Stimulated activated CD4-positive, alpha-beta T cell treated with anti-CD3 and anti-CD28 coated beads, TNF-alpha, amount 100 ng/mL, for 48 hours (primary cell): ENCODE measurements around the gene SFXN1.
A peak's percentile ranks its signal among the peaks of the same experiment; 100 is the strongest.
"Not testable (repeated sequence)": the region's sequence is repeated elsewhere in the genome, so short reads cannot be mapped to it uniquely, and the experiment has no call there.

Experiments used
- DNase-seq, 3 donors: peaks; one replicate each; pipeline ENCODE4 v3.0.0-alpha.2; 2020; ENCODE audit warnings: low read depth in 3 of 3

Gene SFXN1

GRCh38 chr5:175478384-175479124, at the start of gene SFXN1:
Gene SFXN1 (plus strand): TSS chr5:175478560. CDS start chr5:175492104, 13,544 bp downstream.
- DNase-seq, result peak; percentile 72 to 74 (median 74)

GRCh38 chr5:175434800-175435199, 43.6 kb upstream of the SFXN1 start:
- no peak for DNase-seq

- no peak for DNase-seq
Observed at GRCh38 chr5:175436359-175436758, 42.0 kb upstream of the SFXN1 start.

- no peak for DNase-seq
Observed at GRCh38 chr5:175438234-175438857, 40.0 kb upstream of the SFXN1 start.

GRCh38 chr5:175443514-175444059, 34.8 kb upstream of the SFXN1 start:
- DNase-seq, result no peak

GRCh38 chr5:175444060-175444904, 34.1 kb upstream of the SFXN1 start, which contains the start of gene DRD1:
Gene DRD1 (minus strand): TSS chr5:175444182. CDS start chr5:175443099, 1,083 bp downstream.
- DNase-seq, result peak in 2 of 3 donors; percentile 35 to 47

- DNase-seq, result no peak
Observed at GRCh38 chr5:175444905-175445456, 33.4 kb upstream of the SFXN1 start.

- not testable (repeated sequence) for DNase-seq
Observed at GRCh38 chr5:175446378-175446777, 32.0 kb upstream of the SFXN1 start.

GRCh38 chr5:175447571-175447970, 30.8 kb upstream of the SFXN1 start:
- DNase-seq, result no peak

- no peak for DNase-seq
Observed at GRCh38 chr5:175448276-175448675, 30.1 kb upstream of the SFXN1 start.

- no peak for DNase-seq
Observed at GRCh38 chr5:175452166-175452565, 26.2 kb upstream of the SFXN1 start.

GRCh38 chr5:175454338-175454737, 24.0 kb upstream of the SFXN1 start:
- DNase-seq, result not testable (repeated sequence)

GRCh38 chr5:175456105-175456742, 22.1 kb upstream of the SFXN1 start:
- DNase-seq, result no peak

- DNase-seq, result no peak
Observed at GRCh38 chr5:175457466-175457865, 20.9 kb upstream of the SFXN1 start.

GRCh38 chr5:175460126-175460525, 18.2 kb upstream of the SFXN1 start:
- DNase-seq, result no peak

- DNase-seq, result no peak
Observed at GRCh38 chr5:175460552-175460951, 17.8 kb upstream of the SFXN1 start.

- DNase-seq, result no peak
Observed at GRCh38 chr5:175461370-175461769, 17.0 kb upstream of the SFXN1 start.

GRCh38 chr5:175463641-175464040, 14.7 kb upstream of the SFXN1 start:
- DNase-seq, result no peak

GRCh38 chr5:175464074-175464941, 14.1 kb upstream of the SFXN1 start:
- DNase-seq, result peak; percentile 42 to 65 (median 57)

GRCh38 chr5:175464942-175465233, 13.5 kb upstream of the SFXN1 start:
- no peak for DNase-seq
